Neural crest cell (in vitro differentiated cells): ENCODE data around the gene PDE10A. TPM values are rescaled to one million over a fixed set of nuclear protein-coding genes. Genes with fewer than 3 reads are reported as not detected.

Source experiments
- DNase-seq: peaks from one replicate; pipeline ENCODE4 v3.0.0; 2021; ENCODE audit warnings: low read depth, mixed read lengths, low spot score
- H3K27ac Mint-ChIP-seq: one replicate; pipeline ENCODE4 v1.8.0; 2021; ENCODE audit warnings: mild to moderate bottlenecking, mixed read lengths; ENCODE audit not compliant: unreplicated experiment
- H3K27me3 Mint-ChIP-seq: 2 replicates; pipeline ENCODE4 v1.8.0; 2021; ENCODE audit warnings: low read depth, mild to moderate bottlenecking, mixed read lengths
- H3K36me3 Mint-ChIP-seq: 2 replicates; pipeline ENCODE4 v1.8.0; 2021; ENCODE audit warnings: low read depth, mild to moderate bottlenecking, mixed read lengths
- H3K4me1 Mint-ChIP-seq: 2 replicates; pipeline ENCODE4 v1.8.0; 2021; ENCODE audit warnings: mixed read lengths
- H3K4me3 Mint-ChIP-seq: one replicate; pipeline ENCODE4 v1.8.0; 2021; ENCODE audit warnings: mild to moderate bottlenecking, mixed read lengths
- H3K9me3 Mint-ChIP-seq: 2 replicates; pipeline ENCODE4 v1.8.0; 2021; ENCODE audit warnings: mixed read lengths
- total RNA-seq: library from RNA; stranded (reverse); gene quantifications from 2 replicates; pipeline ENCODE4 v1.2.1, GENCODE V29; 2021
- TF ChIP-seq, protein P1 (sequence below): fragments of 200-600 bp; sonication (generic); conservative IDR thresholded peaks from 2 replicates; pipeline ENCODE4 v1.5.0; 2021; ENCODE audit warnings: antibody characterized with exemption, mild to moderate bottlenecking

PDE10A gene
- total RNA-seq, 1 donor from 2014 or later = 26.2 TPM

DNA sequence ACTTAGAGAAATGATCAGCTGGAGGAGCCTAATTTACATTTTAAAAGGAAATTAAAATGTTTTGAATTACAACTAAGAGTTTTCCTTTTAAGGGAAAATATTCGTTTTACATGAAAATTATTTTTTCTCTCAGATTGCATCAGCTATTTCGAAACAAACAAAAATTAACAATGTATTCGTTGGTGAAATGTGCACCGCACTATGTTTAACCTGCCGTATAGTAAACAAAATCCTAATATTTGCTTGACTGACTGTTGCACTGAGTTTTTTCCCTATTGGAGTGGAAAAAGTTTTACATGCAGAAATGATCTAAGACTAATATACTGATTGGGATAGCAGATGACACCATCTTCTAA is 5.7 kb downstream of the PDE10A start:
- H3K9me3 Mint-ChIP-seq = no peaks in the 10 kb centered on the region
- DNase-seq = no peak
- H3K27ac Mint-ChIP-seq = no peak overlapping the region
- no peak overlapping the region for H3K4me3 Mint-ChIP-seq
- TF ChIP-seq, protein P1, sequence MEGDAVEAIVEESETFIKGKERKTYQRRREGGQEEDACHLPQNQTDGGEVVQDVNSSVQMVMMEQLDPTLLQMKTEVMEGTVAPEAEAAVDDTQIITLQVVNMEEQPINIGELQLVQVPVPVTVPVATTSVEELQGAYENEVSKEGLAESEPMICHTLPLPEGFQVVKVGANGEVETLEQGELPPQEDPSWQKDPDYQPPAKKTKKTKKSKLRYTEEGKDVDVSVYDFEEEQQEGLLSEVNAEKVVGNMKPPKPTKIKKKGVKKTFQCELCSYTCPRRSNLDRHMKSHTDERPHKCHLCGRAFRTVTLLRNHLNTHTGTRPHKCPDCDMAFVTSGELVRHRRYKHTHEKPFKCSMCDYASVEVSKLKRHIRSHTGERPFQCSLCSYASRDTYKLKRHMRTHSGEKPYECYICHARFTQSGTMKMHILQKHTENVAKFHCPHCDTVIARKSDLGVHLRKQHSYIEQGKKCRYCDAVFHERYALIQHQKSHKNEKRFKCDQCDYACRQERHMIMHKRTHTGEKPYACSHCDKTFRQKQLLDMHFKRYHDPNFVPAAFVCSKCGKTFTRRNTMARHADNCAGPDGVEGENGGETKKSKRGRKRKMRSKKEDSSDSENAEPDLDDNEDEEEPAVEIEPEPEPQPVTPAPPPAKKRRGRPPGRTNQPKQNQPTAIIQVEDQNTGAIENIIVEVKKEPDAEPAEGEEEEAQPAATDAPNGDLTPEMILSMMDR = no peak
- peaks cover 2% of the 10 kb centered on the region for H3K36me3 Mint-ChIP-seq
- peaks cover 24% of the 10 kb centered on the region for H3K4me1 Mint-ChIP-seq
- peaks cover 7% of the 10 kb centered on the region for H3K27me3 Mint-ChIP-seq

DNA sequence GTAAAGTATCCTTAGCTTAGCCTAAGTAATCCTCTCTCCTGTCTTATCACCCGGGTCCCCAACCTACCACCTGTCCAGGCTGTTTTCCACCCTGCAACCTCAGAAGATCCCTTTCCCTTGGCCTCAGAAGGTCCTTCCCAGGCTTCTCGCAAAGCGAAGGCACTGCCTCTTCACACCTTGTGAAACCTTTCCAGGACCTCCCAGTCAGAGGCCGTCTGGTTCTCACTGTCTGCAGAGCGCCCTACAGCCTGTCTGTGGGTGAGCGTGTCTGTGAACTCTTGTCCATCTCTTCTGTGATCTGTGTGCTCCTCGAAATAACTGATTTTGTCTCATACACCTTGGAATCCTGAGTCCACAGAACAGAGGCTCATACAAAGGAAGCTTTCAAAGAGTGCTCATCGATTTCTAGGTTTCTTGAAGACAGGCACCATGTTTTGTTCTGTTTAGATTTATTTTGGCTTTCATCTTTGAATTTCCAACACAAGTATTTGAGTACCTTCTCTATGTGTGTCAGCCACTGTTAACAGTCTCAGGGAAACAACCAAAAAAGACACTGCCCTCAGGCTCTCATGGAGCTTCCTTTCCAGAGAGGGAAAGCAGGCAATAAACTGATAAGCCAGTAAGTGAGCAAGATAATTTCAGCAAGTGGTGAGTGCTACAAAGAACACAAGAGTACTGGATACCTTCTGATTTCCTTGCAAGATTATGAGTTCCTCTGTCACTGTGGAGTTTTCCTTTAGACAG is 6.3 kb downstream of the PDE10A start:
- peaks cover 2% of the 10 kb centered on the region for H3K36me3 Mint-ChIP-seq
- TF ChIP-seq, protein P1 = no peak
- H3K27ac Mint-ChIP-seq = no peak overlapping the region
- H3K27me3 Mint-ChIP-seq = peaks cover 7% of the 10 kb centered on the region
- peaks cover 24% of the 10 kb centered on the region for H3K4me1 Mint-ChIP-seq
- no peak overlapping the region for H3K4me3 Mint-ChIP-seq
- no peak for DNase-seq
- no peaks in the 10 kb centered on the region for H3K9me3 Mint-ChIP-seq

DNA sequence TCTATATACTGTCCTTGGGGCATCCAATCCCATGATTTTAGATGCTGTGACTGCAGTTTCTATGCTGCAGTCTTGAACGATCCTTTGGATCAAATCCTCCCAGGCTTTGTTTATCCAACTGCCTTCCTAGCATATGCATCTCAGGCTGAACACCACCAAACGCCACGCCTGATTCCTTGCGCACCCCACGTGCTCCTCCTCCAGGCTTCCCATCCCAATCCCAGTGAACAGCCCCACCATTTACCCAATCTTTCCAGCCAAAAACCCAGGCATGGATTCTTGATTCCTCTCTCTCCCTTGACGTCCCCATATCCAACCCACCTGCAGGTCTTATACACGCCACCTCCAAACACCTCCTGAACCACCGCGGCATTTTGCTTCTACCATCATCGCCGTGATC is 7.8 kb downstream of the PDE10A start:
- no peak overlapping the region for H3K4me3 Mint-ChIP-seq
- peaks cover 30% of the 10 kb centered on the region for H3K4me1 Mint-ChIP-seq
- H3K27ac Mint-ChIP-seq = no peak overlapping the region
- no peak for DNase-seq
- H3K36me3 Mint-ChIP-seq = peaks cover 2% of the 10 kb centered on the region
- peaks cover 7% of the 10 kb centered on the region for H3K27me3 Mint-ChIP-seq
- TF ChIP-seq, protein P1 = no peak
- no peaks in the 10 kb centered on the region for H3K9me3 Mint-ChIP-seq

DNA sequence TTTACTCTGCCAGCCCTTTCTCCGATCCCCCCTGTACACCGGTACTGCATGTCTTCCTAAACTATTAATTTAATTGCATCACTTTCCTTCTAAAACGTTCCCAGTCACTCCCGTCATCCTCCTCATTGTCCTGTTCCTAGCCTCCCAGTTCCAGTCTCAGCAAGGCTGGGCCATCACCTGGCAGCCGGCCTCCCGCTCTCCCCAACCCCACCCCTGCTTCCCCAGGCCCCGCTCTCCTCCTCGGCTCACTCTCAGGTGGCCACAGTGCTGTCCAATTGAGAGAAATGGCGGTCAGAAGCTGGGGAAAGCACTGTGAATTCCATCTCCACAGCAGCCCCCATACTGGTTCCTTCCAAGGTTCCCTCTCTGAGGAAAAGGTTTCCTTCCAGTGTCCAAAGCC is 8.9 kb downstream of the PDE10A start:
- H3K4me1 Mint-ChIP-seq = peaks cover 30% of the 10 kb centered on the region
- no peak for DNase-seq
- H3K4me3 Mint-ChIP-seq = no peak overlapping the region
- no peak overlapping the region for H3K27ac Mint-ChIP-seq
- H3K9me3 Mint-ChIP-seq = no peaks in the 10 kb centered on the region
- no peaks in the 10 kb centered on the region for H3K36me3 Mint-ChIP-seq
- TF ChIP-seq, protein P1 = no peak
- no peaks in the 10 kb centered on the region for H3K27me3 Mint-ChIP-seq

DNA sequence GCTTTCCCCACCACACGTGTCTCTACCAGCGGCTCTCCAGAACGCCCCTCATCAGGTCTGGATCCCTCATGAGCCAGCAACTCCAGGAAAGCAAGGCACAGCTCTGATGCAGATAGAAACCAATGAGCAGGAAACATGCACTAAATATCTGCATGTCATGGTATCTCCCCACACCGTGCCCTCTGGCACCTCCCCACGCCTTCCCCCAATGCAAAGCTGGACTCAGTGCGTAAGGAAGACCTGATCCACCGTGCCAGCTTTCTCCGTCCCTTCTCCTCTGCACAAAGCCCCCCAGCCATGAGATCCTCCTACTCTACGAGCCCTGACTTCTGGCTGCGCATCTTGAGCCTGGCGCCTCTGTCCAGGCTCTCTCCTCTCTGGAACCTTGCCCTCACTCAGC is 9.4 kb downstream of the PDE10A start:
- H3K36me3 Mint-ChIP-seq = no peaks in the 10 kb centered on the region
- no peak overlapping the region for H3K4me3 Mint-ChIP-seq
- no peak for DNase-seq
- H3K4me1 Mint-ChIP-seq = peaks cover 29% of the 10 kb centered on the region
- H3K27me3 Mint-ChIP-seq = no peaks in the 10 kb centered on the region
- no peak overlapping the region for H3K27ac Mint-ChIP-seq
- no peaks in the 10 kb centered on the region for H3K9me3 Mint-ChIP-seq
- TF ChIP-seq, protein P1 = no peak
